Uterus (tissue), 2 donors: ENCODE measurements around the gene TLR10.

Experiments used
- POLR2A ChIP-seq, 2 donors: fragments of 450-650 bp; IDR thresholded peaks; one replicate each; pipeline ENCODE4 v1.6.1; 2016; ENCODE audit warnings: antibody characterized with exemption in 2 of 2, mild to moderate bottlenecking in 1 of 2, moderate library complexity in 1 of 2
- TF ChIP-seq, protein P1 (sequence below), 4 experiments: fragments of 200-600 bp in 2 of 4; fragments of 450-650 bp in 2 of 4; sonication (generic) in 2 of 4; IDR thresholded peaks; one replicate each; pipeline ENCODE4 v1.5.1; 2016 to 2019; ENCODE audit warnings: antibody characterized with exemption in 4 of 4, mild to moderate bottlenecking in 2 of 4, moderate library complexity in 1 of 4

DNA sequence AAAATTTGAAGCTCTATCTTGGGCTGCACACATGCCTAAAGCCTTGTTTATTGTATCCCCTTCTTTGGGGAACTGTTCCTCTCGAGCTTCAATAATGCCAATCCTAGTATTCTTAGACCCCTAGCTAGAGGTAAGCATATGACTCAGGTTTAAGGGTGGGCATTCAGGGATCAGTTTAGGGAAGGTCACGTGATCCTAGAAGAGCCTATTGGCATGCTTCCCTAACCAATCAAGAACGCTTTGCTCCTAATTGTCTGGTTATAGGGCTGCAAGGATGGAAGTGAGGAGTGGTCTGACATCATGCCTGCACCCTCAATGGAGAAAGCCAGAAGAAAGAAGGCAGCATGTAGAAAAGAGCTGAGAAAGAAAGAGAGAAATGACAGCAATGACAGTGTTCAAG is 46.9 kb downstream of the TLR10 start:
- TF ChIP-seq, protein P1, sequence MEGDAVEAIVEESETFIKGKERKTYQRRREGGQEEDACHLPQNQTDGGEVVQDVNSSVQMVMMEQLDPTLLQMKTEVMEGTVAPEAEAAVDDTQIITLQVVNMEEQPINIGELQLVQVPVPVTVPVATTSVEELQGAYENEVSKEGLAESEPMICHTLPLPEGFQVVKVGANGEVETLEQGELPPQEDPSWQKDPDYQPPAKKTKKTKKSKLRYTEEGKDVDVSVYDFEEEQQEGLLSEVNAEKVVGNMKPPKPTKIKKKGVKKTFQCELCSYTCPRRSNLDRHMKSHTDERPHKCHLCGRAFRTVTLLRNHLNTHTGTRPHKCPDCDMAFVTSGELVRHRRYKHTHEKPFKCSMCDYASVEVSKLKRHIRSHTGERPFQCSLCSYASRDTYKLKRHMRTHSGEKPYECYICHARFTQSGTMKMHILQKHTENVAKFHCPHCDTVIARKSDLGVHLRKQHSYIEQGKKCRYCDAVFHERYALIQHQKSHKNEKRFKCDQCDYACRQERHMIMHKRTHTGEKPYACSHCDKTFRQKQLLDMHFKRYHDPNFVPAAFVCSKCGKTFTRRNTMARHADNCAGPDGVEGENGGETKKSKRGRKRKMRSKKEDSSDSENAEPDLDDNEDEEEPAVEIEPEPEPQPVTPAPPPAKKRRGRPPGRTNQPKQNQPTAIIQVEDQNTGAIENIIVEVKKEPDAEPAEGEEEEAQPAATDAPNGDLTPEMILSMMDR (IDR thresholded peaks at IDR 0.05), result no peak
- TF ChIP-seq POLR2A (IDR thresholded peaks at IDR 0.05), result no peak
